Vagina (tissue), 2 donors: ENCODE measurements around the gene BGN. TPM values are rescaled to one million over a fixed set of nuclear protein-coding genes. Genes with fewer than 3 reads are reported as not detected.

Source experiments
- DNase-seq, 2 donors: peaks; one replicate each; pipeline ENCODE4 v3.0.0-alpha.2; 2017; ENCODE audit errors: extremely low spot score in 2 of 2
- H3K27ac ChIP-seq: fragments of 200-600 bp; sonication (generic); one replicate; pipeline ENCODE4 v1.5.1; 2019
- H3K27me3 ChIP-seq: fragments of 200-600 bp; sonication (generic); one replicate; pipeline ENCODE4 v1.5.1; 2019
- H3K36me3 ChIP-seq, 2 donors: fragments of 200-600 bp; sonication (generic); one replicate each; pipeline ENCODE4 v1.5.1; 2017 to 2019
- H3K4me1 ChIP-seq: fragments of 200-600 bp; sonication (generic); one replicate; pipeline ENCODE4 v1.5.1; 2019
- H3K4me3 ChIP-seq, 2 donors: fragments of 200-600 bp; sonication (generic); 1 replicate in 1 of 2; 2 replicates in 1 of 2; pipeline ENCODE4 v1.5.1; 2016 to 2019
- H3K9me3 ChIP-seq: fragments of 200-600 bp; sonication (generic); one replicate; pipeline ENCODE4 v1.5.1; 2019
- POLR2A ChIP-seq, 2 donors: fragments of 450-650 bp; IDR thresholded peaks; one replicate each; pipeline ENCODE4 v1.6.1; 2017; ENCODE audit warnings: antibody characterized with exemption in 2 of 2, mild to moderate bottlenecking in 2 of 2, moderate library complexity in 2 of 2
- POLR2AphosphoS5 ChIP-seq, 2 donors: sonication (generic); formaldehyde crosslinking; IDR thresholded peaks; one replicate each; pipeline ENCODE4 v1.9.0; 2017; ENCODE audit warnings: antibody characterized with exemption in 2 of 2, mild to moderate bottlenecking in 2 of 2, low read depth in 1 of 2; ENCODE audit not compliant: insufficient read depth in 1 of 2
- intact Hi-C: fragments of 100-400 bp; cut with DNase I; formaldehyde crosslinking; loops from one replicate; pipeline ENCODE4 v1.15.1; 2023
- total RNA-seq: library from RNA; depleted of rRNA; stranded (reverse); fragments of >200 nt; gene quantifications from one replicate; pipeline ENCODE4 v1.2.3, GENCODE V29; 2016
- TF ChIP-seq, protein P1 (sequence below), 3 experiments: fragments of 450-650 bp in 2 of 3; fragments of 200-600 bp in 1 of 3; sonication (generic) in 1 of 3; IDR thresholded peaks; one replicate each; pipeline ENCODE4 v1.5.1; 2017 to 2019; ENCODE audit warnings: antibody characterized with exemption in 3 of 3, mild to moderate bottlenecking in 2 of 3, moderate library complexity in 2 of 3

BGN gene
- total RNA-seq, 1 donor from 2014 or later: 106 TPM

DNA sequence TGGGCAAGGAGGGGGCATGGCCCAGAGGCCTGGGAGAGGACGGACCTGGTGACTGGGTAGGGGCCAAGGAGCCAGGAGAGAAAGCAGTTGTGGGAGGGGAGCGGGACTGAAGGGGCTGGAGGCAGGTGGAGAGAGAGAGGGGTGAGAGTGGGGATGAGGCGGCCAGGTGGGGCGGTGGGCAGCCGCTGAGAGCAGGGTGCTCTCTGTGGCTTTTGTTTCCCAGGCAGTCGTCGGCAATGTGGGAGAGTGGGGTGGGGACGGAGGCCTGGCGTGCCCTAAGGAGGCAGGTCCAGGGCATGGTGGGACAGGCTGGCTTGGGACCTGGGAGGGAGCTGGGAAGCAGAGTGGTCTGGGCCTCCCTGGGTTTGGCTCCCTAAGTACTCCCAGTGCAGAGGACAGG, 19.5 kb downstream of the BGN start:
- no peak for DNase-seq
- no peaks in the 10 kb centered on the region for H3K9me3 ChIP-seq
- no peaks in the 10 kb centered on the region for H3K36me3 ChIP-seq
- no peaks in the 10 kb centered on the region for H3K4me1 ChIP-seq
- intact Hi-C loops: no loop called here
- no peak overlapping the region for H3K27ac ChIP-seq
- H3K4me3 ChIP-seq: no peak overlapping the region
- H3K27me3 ChIP-seq: no peaks in the 10 kb centered on the region
- TF ChIP-seq, protein P1, sequence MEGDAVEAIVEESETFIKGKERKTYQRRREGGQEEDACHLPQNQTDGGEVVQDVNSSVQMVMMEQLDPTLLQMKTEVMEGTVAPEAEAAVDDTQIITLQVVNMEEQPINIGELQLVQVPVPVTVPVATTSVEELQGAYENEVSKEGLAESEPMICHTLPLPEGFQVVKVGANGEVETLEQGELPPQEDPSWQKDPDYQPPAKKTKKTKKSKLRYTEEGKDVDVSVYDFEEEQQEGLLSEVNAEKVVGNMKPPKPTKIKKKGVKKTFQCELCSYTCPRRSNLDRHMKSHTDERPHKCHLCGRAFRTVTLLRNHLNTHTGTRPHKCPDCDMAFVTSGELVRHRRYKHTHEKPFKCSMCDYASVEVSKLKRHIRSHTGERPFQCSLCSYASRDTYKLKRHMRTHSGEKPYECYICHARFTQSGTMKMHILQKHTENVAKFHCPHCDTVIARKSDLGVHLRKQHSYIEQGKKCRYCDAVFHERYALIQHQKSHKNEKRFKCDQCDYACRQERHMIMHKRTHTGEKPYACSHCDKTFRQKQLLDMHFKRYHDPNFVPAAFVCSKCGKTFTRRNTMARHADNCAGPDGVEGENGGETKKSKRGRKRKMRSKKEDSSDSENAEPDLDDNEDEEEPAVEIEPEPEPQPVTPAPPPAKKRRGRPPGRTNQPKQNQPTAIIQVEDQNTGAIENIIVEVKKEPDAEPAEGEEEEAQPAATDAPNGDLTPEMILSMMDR (IDR thresholded peaks at IDR 0.05): no peak
- TF ChIP-seq POLR2A (IDR thresholded peaks at IDR 0.05): no peak
- no peak for TF ChIP-seq POLR2AphosphoS5 (IDR thresholded peaks at IDR 0.05; ENCODE audit: insufficient read depth in 1 of 2, low read depth in 1 of 2)

DNA sequence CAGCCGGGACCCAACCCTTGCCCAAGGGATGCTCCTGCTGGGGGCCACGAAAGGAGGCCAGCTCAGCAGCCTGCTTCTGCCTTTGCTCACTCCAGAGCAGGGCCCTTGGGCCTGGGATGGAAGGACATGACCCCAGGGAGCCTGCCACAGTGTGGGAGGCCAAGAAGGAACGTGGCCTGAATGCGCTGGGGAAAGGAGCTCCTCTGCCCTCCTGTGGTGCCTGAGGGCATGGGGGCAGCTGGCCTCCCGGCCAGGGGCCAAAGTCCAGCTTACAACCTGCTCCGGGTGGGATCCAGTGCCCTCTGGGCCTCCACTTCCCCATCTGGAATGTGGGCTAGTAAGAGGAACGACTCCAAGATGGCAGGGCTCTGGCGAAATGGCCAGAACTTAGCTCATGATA, 20.7 kb downstream of the BGN start:
- no peak overlapping the region for H3K27ac ChIP-seq
- no peak for DNase-seq
- no peaks in the 10 kb centered on the region for H3K36me3 ChIP-seq
- intact Hi-C loops: no loop called here
- H3K9me3 ChIP-seq: no peaks in the 10 kb centered on the region
- no peak for TF ChIP-seq POLR2AphosphoS5 (IDR thresholded peaks at IDR 0.05; ENCODE audit: insufficient read depth in 1 of 2, low read depth in 1 of 2)
- H3K27me3 ChIP-seq: no peaks in the 10 kb centered on the region
- no peak overlapping the region for H3K4me3 ChIP-seq
- H3K4me1 ChIP-seq: no peaks in the 10 kb centered on the region

DNA sequence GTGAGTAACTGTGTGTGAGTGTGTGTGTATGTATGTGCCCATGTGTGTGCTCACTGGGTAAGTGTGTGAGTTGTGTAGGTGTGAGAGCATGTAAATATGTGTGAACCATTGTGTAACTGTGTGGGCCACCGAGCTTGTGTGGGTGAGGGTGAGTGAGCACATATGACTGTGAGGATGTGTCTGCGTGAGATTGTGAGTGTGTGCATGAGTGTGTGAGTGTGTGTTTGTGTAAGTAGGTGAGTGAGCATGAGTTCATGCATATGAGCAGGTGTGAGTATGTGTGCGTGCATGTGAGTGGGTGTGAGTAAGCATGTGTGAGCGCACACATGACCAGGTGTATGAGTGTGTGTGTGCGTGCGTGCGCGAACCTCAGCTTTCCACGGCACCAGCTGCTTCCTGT, 21.3 kb downstream of the BGN start:
- intact Hi-C loops: no loop called here
- TF ChIP-seq, protein P1 (IDR thresholded peaks at IDR 0.05): no peak
- TF ChIP-seq POLR2AphosphoS5 (IDR thresholded peaks at IDR 0.05; ENCODE audit: insufficient read depth in 1 of 2, low read depth in 1 of 2): no peak
- no peak for TF ChIP-seq POLR2A (IDR thresholded peaks at IDR 0.05)
- H3K4me3 ChIP-seq: no peak overlapping the region
- H3K36me3 ChIP-seq: no peaks in the 10 kb centered on the region
- no peak overlapping the region for H3K27ac ChIP-seq
- no peak for DNase-seq
- no peaks in the 10 kb centered on the region for H3K27me3 ChIP-seq
- H3K9me3 ChIP-seq: no peaks in the 10 kb centered on the region
- H3K4me1 ChIP-seq: no peaks in the 10 kb centered on the region

DNA sequence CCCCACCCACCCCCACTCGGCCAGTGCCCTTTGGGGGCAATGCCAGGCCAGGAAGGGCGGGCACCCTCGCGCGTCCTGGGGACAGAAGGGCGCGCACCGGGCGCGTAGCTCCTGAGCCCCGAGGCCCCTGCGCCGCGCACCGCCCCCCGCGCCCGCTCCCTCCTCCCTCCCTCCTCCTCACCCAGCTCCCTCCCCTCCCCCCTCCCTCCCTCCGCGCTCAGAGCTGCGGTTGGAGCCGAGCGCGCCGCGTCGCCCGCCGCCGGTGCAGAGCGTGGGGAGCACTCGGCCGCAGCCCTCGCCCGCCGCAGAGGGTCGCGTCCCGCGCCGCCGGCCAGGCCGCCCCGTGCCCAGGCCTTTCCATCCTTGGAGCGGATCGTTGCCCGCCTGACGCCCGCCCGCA, 22.6 kb downstream of the BGN start, which contains the start of gene ATP2B3:
Gene ATP2B3, plus strand, starts transcription at position 220 of the 400 bp plus-strand sequence. CDS start 18,606 bp downstream, outside the sequence.
- Histone ChIP-seq H3K36me3 (no peaks in the 10 kb centered on the region), H3K27me3 (no peaks in the 10 kb centered on the region), H3K9me3 (no peaks in the 10 kb centered on the region), H3K27ac (no peak within 1 kb of the TSS), H3K4me3 (no peak within 1 kb of the TSS), H3K4me1 (no peaks in the 10 kb centered on the region)
- DNase-seq: no peak
- intact Hi-C loops: no loop called here
- TF ChIP-seq POLR2AphosphoS5 (IDR thresholded peaks at IDR 0.05; ENCODE audit: insufficient read depth in 1 of 2, low read depth in 1 of 2) (no peak), POLR2A (IDR thresholded peaks at IDR 0.05) (no peak)
- TF ChIP-seq, protein P1 (IDR thresholded peaks at IDR 0.05): no peak

DNA sequence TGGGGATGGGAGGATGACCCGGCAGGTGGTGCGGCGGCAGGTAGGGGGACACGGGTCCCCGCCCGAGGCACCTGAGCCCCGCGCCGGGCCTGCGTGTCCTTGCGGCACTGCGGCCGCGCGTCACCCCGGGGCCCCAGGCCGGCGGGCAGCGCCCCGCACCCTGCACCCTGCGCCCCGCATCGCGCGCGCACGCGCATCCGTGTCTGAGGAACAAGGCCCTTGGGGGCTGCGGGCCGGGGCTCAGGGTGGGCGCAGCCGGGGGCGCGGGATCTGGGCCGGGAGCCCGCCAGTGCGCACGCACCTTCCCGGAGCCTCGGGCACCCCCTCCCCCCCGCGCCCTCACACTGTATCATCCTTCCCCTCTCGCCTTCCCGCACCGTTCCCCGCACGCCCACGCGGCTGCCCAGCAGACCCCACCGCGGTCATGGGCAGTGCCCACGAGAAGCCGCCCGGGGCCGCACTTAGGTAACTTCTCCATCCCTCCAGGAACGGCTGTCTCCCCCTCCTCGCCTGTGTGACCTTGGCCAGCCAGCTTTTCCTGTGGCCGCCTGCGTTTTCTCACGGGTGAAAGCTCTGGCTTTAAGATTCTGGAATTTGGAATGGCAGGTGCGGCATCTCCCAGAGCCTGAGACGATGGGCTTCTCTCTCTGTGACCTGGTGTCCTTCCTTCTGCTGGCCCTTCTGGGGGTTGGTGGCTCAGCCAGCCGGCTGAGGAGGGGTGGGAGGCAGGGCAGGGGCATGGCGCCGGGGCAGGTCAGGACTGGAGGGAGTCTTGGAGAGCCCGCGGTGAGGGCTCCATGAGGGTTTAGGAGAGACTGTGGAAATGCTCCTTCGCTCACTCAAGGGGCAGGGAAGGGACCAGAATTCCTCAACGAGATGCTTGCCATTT, 23.4 kb downstream of the BGN start:
- Histone ChIP-seq H3K36me3 (no peaks in the 10 kb centered on the region), H3K4me3 (no peak overlapping the region), H3K4me1 (no peaks in the 10 kb centered on the region), H3K9me3 (no peaks in the 10 kb centered on the region), H3K27ac (no peak overlapping the region), H3K27me3 (no peaks in the 10 kb centered on the region)
- intact Hi-C loops: no loop called here
- no peak for DNase-seq
- TF ChIP-seq POLR2A (IDR thresholded peaks at IDR 0.05) (no peak), POLR2AphosphoS5 (IDR thresholded peaks at IDR 0.05; ENCODE audit: insufficient read depth in 1 of 2, low read depth in 1 of 2) (no peak)
- TF ChIP-seq, protein P1 (IDR thresholded peaks at IDR 0.05): no peak
